ENCODE data around the gene C20orf202.

The C20orf202 gene

DNA sequence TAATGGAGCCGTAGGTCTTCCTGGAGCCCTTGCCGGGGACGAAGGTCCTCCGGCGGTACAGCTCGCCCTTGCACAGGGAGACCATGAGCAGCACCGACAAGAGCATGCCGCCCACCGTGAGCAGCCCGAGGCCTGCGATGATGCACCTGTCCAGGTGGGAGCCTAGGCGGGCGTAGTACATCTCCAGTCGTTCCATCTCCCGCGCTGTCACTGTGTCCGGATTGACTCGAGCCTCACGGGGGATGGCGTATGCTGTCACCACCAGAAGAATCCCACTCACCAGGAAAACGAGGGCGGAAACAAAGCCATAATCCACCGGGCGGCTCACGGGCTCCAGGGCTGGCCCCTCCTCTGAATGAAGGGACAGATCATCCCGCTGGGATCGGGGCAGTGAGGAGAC lies 22.3 kb upstream of the C20orf202 start:
- Histone ChIP-seq H3F3A (ENCODE audit: insufficient read depth) (no peaks in the 10 kb centered on the region), H2AFZ (ENCODE audit: low read depth, low read length, severe bottlenecking) (no peak overlapping the region), H3K79me2 (ENCODE audit: insufficient read depth, low read length) (no peaks in the 10 kb centered on the region), H3K4me2 (ENCODE audit: low read depth, low read length, poor library complexity, severe bottlenecking) (no peak overlapping the region), H3K36me3 (ENCODE audit: low read length) (no peaks in the 10 kb centered on the region), H3K9ac (ENCODE audit: low read length) (no peak overlapping the region), H3K9me3 (ENCODE audit: insufficient read depth, low read length) (no peaks in the 10 kb centered on the region), H3K9me2 (replicated peaks; ENCODE audit: insufficient read depth, low read length) (no peaks in the 10 kb centered on the region), H3K4me3 (ENCODE audit: insufficient read depth, low read length, poor library complexity, severe bottlenecking) (no peak overlapping the region), H4K20me1 (ENCODE audit: low read depth, low read length) (no peaks in the 10 kb centered on the region), H3K27ac (ENCODE audit: low read depth, low read length) (no peak overlapping the region), H3K27me3 (ENCODE audit: low read length) (no peaks in the 10 kb centered on the region)
- TF ChIP-seq, protein P1, sequence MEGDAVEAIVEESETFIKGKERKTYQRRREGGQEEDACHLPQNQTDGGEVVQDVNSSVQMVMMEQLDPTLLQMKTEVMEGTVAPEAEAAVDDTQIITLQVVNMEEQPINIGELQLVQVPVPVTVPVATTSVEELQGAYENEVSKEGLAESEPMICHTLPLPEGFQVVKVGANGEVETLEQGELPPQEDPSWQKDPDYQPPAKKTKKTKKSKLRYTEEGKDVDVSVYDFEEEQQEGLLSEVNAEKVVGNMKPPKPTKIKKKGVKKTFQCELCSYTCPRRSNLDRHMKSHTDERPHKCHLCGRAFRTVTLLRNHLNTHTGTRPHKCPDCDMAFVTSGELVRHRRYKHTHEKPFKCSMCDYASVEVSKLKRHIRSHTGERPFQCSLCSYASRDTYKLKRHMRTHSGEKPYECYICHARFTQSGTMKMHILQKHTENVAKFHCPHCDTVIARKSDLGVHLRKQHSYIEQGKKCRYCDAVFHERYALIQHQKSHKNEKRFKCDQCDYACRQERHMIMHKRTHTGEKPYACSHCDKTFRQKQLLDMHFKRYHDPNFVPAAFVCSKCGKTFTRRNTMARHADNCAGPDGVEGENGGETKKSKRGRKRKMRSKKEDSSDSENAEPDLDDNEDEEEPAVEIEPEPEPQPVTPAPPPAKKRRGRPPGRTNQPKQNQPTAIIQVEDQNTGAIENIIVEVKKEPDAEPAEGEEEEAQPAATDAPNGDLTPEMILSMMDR (IDR thresholded peaks at IDR 0.05; ENCODE audit: insufficient read depth, low read length, poor library complexity, severe bottlenecking) = no peak

DNA sequence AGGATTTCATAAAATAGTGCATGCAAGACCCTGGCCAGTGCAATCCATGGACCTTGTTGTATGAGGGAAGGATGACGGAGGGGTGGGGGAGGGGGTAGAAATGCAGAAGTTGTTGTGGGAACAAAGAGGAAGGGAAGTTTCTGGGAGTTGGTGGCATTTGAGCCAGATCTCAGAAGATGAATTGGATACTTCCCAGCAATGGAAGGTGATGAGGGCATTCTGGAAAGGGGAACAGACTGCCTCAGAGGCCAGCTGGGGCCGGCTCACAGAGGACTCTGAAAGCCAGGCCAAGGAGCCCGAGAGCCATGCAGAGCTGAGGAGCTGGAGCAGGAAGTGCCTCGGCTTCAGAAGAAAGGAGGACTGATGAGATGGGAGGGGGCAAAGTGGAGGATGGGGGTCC lies 21.1 kb upstream of the C20orf202 start:
- Histone ChIP-seq H2AFZ (ENCODE audit: low read depth, low read length, severe bottlenecking) (no peak overlapping the region), H3K4me3 (ENCODE audit: insufficient read depth, low read length, poor library complexity, severe bottlenecking) (no peak overlapping the region), H3K4me2 (ENCODE audit: low read depth, low read length, poor library complexity, severe bottlenecking) (no peak overlapping the region), H4K20me1 (ENCODE audit: low read depth, low read length) (no peaks in the 10 kb centered on the region), H3K9me2 (replicated peaks; ENCODE audit: insufficient read depth, low read length) (no peaks in the 10 kb centered on the region), H3K9ac (ENCODE audit: low read length) (no peak overlapping the region), H3K9me3 (ENCODE audit: insufficient read depth, low read length) (no peaks in the 10 kb centered on the region), H3K36me3 (ENCODE audit: low read length) (no peaks in the 10 kb centered on the region), H3K27me3 (ENCODE audit: low read length) (no peaks in the 10 kb centered on the region), H3K79me2 (ENCODE audit: insufficient read depth, low read length) (no peaks in the 10 kb centered on the region), H3F3A (ENCODE audit: insufficient read depth) (no peaks in the 10 kb centered on the region), H3K27ac (ENCODE audit: low read depth, low read length) (no peak overlapping the region)
- TF ChIP-seq, protein P1 (IDR thresholded peaks at IDR 0.05; ENCODE audit: insufficient read depth, low read length, poor library complexity, severe bottlenecking) = no peak
- no peak for TF ChIP-seq EZH2phosphoT487 (conservative IDR thresholded peaks at IDR 0.05; ENCODE audit: low read length)

DNA sequence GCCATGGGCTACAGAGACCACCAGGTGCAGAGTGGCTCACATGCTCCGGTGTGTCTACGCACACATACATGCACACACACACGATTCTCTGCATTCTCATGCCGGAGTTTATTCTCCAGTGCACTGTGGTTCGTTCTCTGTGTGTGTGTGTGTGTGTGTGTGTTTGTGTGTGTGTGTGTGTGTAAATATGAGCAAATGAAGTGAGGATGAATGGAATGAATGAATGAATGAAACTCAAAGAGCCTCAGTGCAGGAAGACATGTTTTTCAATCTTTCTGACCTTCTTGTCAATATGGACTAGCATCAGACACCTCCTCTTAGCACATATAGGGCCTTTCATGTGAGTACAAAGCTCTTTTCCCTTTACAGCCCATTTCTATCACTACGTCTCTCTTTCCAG lies 20.1 kb upstream of the C20orf202 start:
- H3K4me2 ChIP-seq (ENCODE audit: low read depth, low read length, poor library complexity, severe bottlenecking) = no peak overlapping the region
- no peak overlapping the region for H3K4me3 ChIP-seq (ENCODE audit: insufficient read depth, low read length, poor library complexity, severe bottlenecking)
- no peaks in the 10 kb centered on the region for H3K27me3 ChIP-seq (ENCODE audit: low read length)
- TF ChIP-seq EZH2phosphoT487 (conservative IDR thresholded peaks at IDR 0.05; ENCODE audit: low read length) = no peak
- TF ChIP-seq, protein P1 (IDR thresholded peaks at IDR 0.05; ENCODE audit: insufficient read depth, low read length, poor library complexity, severe bottlenecking) = no peak
- H3K36me3 ChIP-seq (ENCODE audit: low read length) = no peaks in the 10 kb centered on the region
- no peaks in the 10 kb centered on the region for H3K79me2 ChIP-seq (ENCODE audit: insufficient read depth, low read length)
- no peak overlapping the region for H2AFZ ChIP-seq (ENCODE audit: low read depth, low read length, severe bottlenecking)
- no peaks in the 10 kb centered on the region for H3K9me3 ChIP-seq (ENCODE audit: insufficient read depth, low read length)
- H3K9me2 ChIP-seq (replicated peaks; ENCODE audit: insufficient read depth, low read length) = no peaks in the 10 kb centered on the region
- H3K9ac ChIP-seq (ENCODE audit: low read length) = no peak overlapping the region
- H3F3A ChIP-seq (ENCODE audit: insufficient read depth) = no peaks in the 10 kb centered on the region
- H3K27ac ChIP-seq (ENCODE audit: low read depth, low read length) = no peak overlapping the region
- H4K20me1 ChIP-seq (ENCODE audit: low read depth, low read length) = no peaks in the 10 kb centered on the region

DNA sequence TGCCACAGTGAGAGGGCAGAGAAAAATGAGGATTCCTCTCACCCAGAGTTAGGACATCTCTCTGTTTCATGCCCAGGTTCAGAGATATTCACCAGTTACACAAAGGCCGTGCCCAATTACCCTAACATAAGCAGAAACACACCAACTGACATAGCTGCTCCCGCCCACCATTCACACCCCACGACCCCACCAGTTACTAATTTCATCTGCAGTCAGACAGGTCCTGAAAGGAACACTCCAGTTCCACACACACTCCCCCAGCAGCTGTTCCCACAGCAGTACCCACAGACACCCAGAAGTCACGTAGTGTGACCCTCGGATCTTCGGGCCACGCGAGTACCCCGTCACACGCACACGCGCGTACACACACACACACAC lies 19.0 kb upstream of the C20orf202 start:
- Histone ChIP-seq H3K9me2 (replicated peaks; ENCODE audit: insufficient read depth, low read length) (no peaks in the 10 kb centered on the region), H3K27me3 (ENCODE audit: low read length) (no peaks in the 10 kb centered on the region), H2AFZ (ENCODE audit: low read depth, low read length, severe bottlenecking) (no peak overlapping the region), H3K79me2 (ENCODE audit: insufficient read depth, low read length) (no peaks in the 10 kb centered on the region), H3K36me3 (ENCODE audit: low read length) (no peaks in the 10 kb centered on the region), H3K4me3 (ENCODE audit: insufficient read depth, low read length, poor library complexity, severe bottlenecking) (no peak overlapping the region), H3K9me3 (ENCODE audit: insufficient read depth, low read length) (no peaks in the 10 kb centered on the region), H3K27ac (ENCODE audit: low read depth, low read length) (no peak overlapping the region), H3K4me2 (ENCODE audit: low read depth, low read length, poor library complexity, severe bottlenecking) (no peak overlapping the region), H3K9ac (ENCODE audit: low read length) (no peak overlapping the region), H3F3A (ENCODE audit: insufficient read depth) (no peaks in the 10 kb centered on the region), H4K20me1 (ENCODE audit: low read depth, low read length) (no peaks in the 10 kb centered on the region)
- no peak for TF ChIP-seq EZH2phosphoT487 (conservative IDR thresholded peaks at IDR 0.05; ENCODE audit: low read length)
- TF ChIP-seq, protein P1 (IDR thresholded peaks at IDR 0.05; ENCODE audit: insufficient read depth, low read length, poor library complexity, severe bottlenecking) = no peak
